HCT116 (cell line): ENCODE measurements around the gene PLEKHA5. TPM values are rescaled to one million over a fixed set of nuclear protein-coding genes. Genes with fewer than 3 reads are reported as not detected.

ENCODE experiments used
- ATAC-seq: fragments of 200-7000 bp; cut with Tn5 transposase; 2 replicates; pipeline ENCODE4 v1.9.1; 2020; ENCODE audit warnings: mild to moderate bottlenecking, moderate library complexity
- BruUV-seq: library from RNA; stranded (reverse); fragments of 400-500 nt; replicated peaks from 2 replicates; lab custom pipeline; 2021; lab: Mats Ljungman, UMichigan
- CTCF ChIA-PET: fragments of 300-600 bp; sonication (Branson Sonifier 250); formaldehyde crosslinking; loops from one replicate; lab custom pipeline; 2021; ENCODE audit warnings: antibody characterized with exemption; lab: Charles Lee
- POLR2A ChIA-PET: fragments of 300-600, 350-600 bp; sonication (Branson Sonifier 250); formaldehyde crosslinking; loops from one replicate; lab custom pipeline; 2021; ENCODE audit warnings: antibody characterized with exemption; lab: Charles Lee
- RAD21 ChIA-PET, 2 experiments: fragments of 300-600 bp; sonication (Branson Sonifier 250); formaldehyde crosslinking; loops; one replicate each; lab custom pipeline; 2023; ENCODE audit warnings: low total read pairs in 2 of 2; ENCODE audit not compliant: uncharacterized antibody in 2 of 2, unreplicated experiment in 2 of 2, low non-redundant PET in 1 of 2; lab: Charles Lee
- DNase-seq: peaks from one replicate; pipeline ENCODE4 v3.0.0-alpha.2; 2010; ENCODE audit warnings: low read depth, low spot score
- H2AFZ ChIP-seq: fragments of 200-600 bp; shearing (Covaris generic), sonication (generic); 2 replicates; pipeline ENCODE4 v1.6.1; 2017; ENCODE audit warnings: low read depth, mixed run types, mixed read lengths, antibody characterized with exemption, low read length; ENCODE audit not compliant: poor library complexity, severe bottlenecking
- H3K27ac ChIP-seq: 2 replicates; pipeline ENCODE4 v1.5.1; 2012; ENCODE audit warnings: low read depth, low read length
- H3K27me3 ChIP-seq: fragments of 200-600 bp; sonication (generic); 2 replicates; pipeline ENCODE4 v1.6.1; 2016; ENCODE audit warnings: mixed run types, low read length, mixed read lengths; ENCODE audit not compliant: insufficient read depth
- H3K36me3 ChIP-seq, 2 experiments: fragments of 200-500 bp in 1 of 2; fragments of 200-600 bp in 1 of 2; sonication (Bioruptor generic) in 1 of 2; sonication (generic) in 1 of 2; 2 replicates each; pipeline versions ENCODE4 v1.5.1 to v1.6.1; 2014 to 2016; ENCODE audit warnings: low read length in 2 of 2, inconsistent platforms in 1 of 2, mixed read lengths in 1 of 2, mixed run types in 1 of 2; ENCODE audit not compliant: insufficient read depth in 2 of 2, control insufficient read depth in 1 of 2
- H3K4me1 ChIP-seq, 2 experiments: fragments of 200-600 bp in 1 of 2; sonication (generic) in 1 of 2; 2 replicates each; pipeline versions ENCODE4 v1.5.1 to v1.6.1; 2012 to 2017; ENCODE audit warnings: low read length in 2 of 2, inconsistent platforms in 1 of 2, mild to moderate bottlenecking in 1 of 2, mixed read lengths in 1 of 2, mixed run types in 1 of 2, moderate library complexity in 1 of 2; ENCODE audit not compliant: insufficient read depth in 2 of 2, control insufficient read depth in 1 of 2
- H3K4me2 ChIP-seq: fragments of 200-600 bp; sonication (generic); 2 replicates; pipeline ENCODE4 v1.6.1; 2017; ENCODE audit warnings: mixed run types, low read length, mixed read lengths
- H3K4me3 ChIP-seq, 2 experiments: fragments of 200-600 bp in 1 of 2; sonication (generic) in 1 of 2; replicated peaks in 1 of 2; 2 replicates each; pipeline ENCODE4 v1.5.1; 2011 to 2016; ENCODE audit warnings: low read length in 2 of 2, control low read depth in 1 of 2, low read depth in 1 of 2, mild to moderate bottlenecking in 1 of 2, mixed read lengths in 1 of 2, mixed run types in 1 of 2
- H3K79me2 ChIP-seq: fragments of 200-600 bp; sonication (generic); 2 replicates; pipeline ENCODE4 v1.6.1; 2017; ENCODE audit warnings: mild to moderate bottlenecking, mixed run types, low read length, moderate library complexity, mixed read lengths; ENCODE audit not compliant: insufficient read depth
- H3K9ac ChIP-seq: fragments of 200-600 bp; sonication (generic); 2 replicates; pipeline ENCODE4 v1.6.1; 2016; ENCODE audit warnings: low read length, mixed read lengths
- H3K9me2 ChIP-seq: fragments of 200-600 bp; sonication (generic), shearing (Covaris generic); 2 replicates; pipeline ENCODE4 v1.6.1; 2017; ENCODE audit warnings: mixed run types, mild to moderate bottlenecking, moderate library complexity; ENCODE audit not compliant: insufficient read depth
- H3K9me3 ChIP-seq, 2 experiments: fragments of 200-500 bp in 1 of 2; fragments of 200-600 bp in 1 of 2; sonication (Bioruptor generic) in 1 of 2; sonication (generic) in 1 of 2; 2 replicates each; pipeline ENCODE4 v1.6.1; 2014 to 2017; ENCODE audit warnings: low read length in 2 of 2, mixed read lengths in 2 of 2, inconsistent platforms in 1 of 2, low read depth in 1 of 2, mild to moderate bottlenecking in 1 of 2, mixed run types in 1 of 2, moderate library complexity in 1 of 2; ENCODE audit not compliant: control insufficient read depth in 1 of 2, insufficient read depth in 1 of 2
- H4K20me1 ChIP-seq: fragments of 200-600 bp; sonication (generic), shearing (Covaris generic); 2 replicates; pipeline ENCODE4 v1.6.1; 2017; ENCODE audit warnings: mixed run types, mild to moderate bottlenecking, moderate library complexity; ENCODE audit not compliant: insufficient read depth
- ATF3 ChIP-seq: IDR thresholded peaks from 2 replicates; pipeline ENCODE4 v1.6.1; 2012
- CBX3 ChIP-seq: IDR thresholded peaks from 2 replicates; pipeline ENCODE4 v1.6.1; 2012; ENCODE audit warnings: low read depth
- CEBPB ChIP-seq: IDR thresholded peaks from 2 replicates; pipeline ENCODE4 v1.6.1; 2012; ENCODE audit warnings: low read depth
- CTCF ChIP-seq, 3 experiments: fragments of 200-600 bp in 1 of 3; sonication (generic) in 1 of 3; IDR thresholded peaks in 2 of 3; conservative IDR thresholded peaks in 1 of 3; 2 replicates each; pipeline ENCODE4 v1.5.1; 2012 to 2017; ENCODE audit warnings: low read depth in 2 of 3, low read length in 2 of 3, antibody characterized with exemption in 1 of 3, borderline replicate concordance in 1 of 3, control low read depth in 1 of 3, mild to moderate bottlenecking in 1 of 3, mixed read lengths in 1 of 3, mixed run types in 1 of 3, moderate library complexity in 1 of 3; ENCODE audit not compliant: insufficient read depth in 1 of 3
- EGR1 ChIP-seq: IDR thresholded peaks from 2 replicates; pipeline ENCODE4 v1.6.1; 2012; ENCODE audit warnings: low read depth
- EZH2 ChIP-seq: fragments of 200-600 bp; sonication (generic); IDR thresholded peaks from 2 replicates; pipeline ENCODE4 v1.6.1; 2017; ENCODE audit warnings: antibody characterized with exemption, mixed run types
- EZH2phosphoT487 ChIP-seq: fragments of 200-600 bp; IDR thresholded peaks from 2 replicates; pipeline ENCODE4 v1.6.1; 2018; ENCODE audit warnings: antibody characterized with exemption, borderline replicate concordance
- FOSL1 ChIP-seq: IDR thresholded peaks from 2 replicates; pipeline ENCODE4 v1.6.1; 2012; ENCODE audit warnings: low read depth
- JUND ChIP-seq: IDR thresholded peaks from 2 replicates; pipeline ENCODE4 v1.6.1; 2012
- MAX ChIP-seq: IDR thresholded peaks from 2 replicates; pipeline ENCODE4 v1.6.1; 2012
- POLR2A ChIP-seq: IDR thresholded peaks from 2 replicates; pipeline ENCODE4 v1.7.0; 2011; ENCODE audit warnings: borderline replicate concordance; ENCODE audit not compliant: insufficient read depth, insufficient read length; ENCODE audit errors: extremely low read depth
- POLR2AphosphoS5 ChIP-seq: IDR thresholded peaks from 2 replicates; pipeline ENCODE4 v1.6.1; 2011; ENCODE audit warnings: mild to moderate bottlenecking, low read depth, low read length, moderate library complexity
- RAD21 ChIP-seq: IDR thresholded peaks from 2 replicates; pipeline ENCODE4 v1.6.1; 2012; ENCODE audit warnings: low read depth, mild to moderate bottlenecking
- REST ChIP-seq: IDR thresholded peaks from 2 replicates; pipeline ENCODE4 v1.6.1; 2012; ENCODE audit warnings: low read depth
- SIN3A ChIP-seq: IDR thresholded peaks from 2 replicates; pipeline ENCODE4 v1.6.1; 2012; ENCODE audit warnings: low read depth
- SRF ChIP-seq: IDR thresholded peaks from 2 replicates; pipeline ENCODE4 v1.6.1; 2012; ENCODE audit warnings: low read depth
- TCF7L2 ChIP-seq: IDR thresholded peaks from 2 replicates; pipeline ENCODE4 v1.7.0; 2011; ENCODE audit warnings: borderline replicate concordance, inconsistent platforms; ENCODE audit not compliant: insufficient read depth, insufficient read length; ENCODE audit errors: extremely low read depth
- YY1 ChIP-seq: IDR thresholded peaks from 2 replicates; pipeline ENCODE4 v1.6.1; 2011; ENCODE audit warnings: low read length, low read depth, moderate library complexity, mild to moderate bottlenecking; ENCODE audit not compliant: insufficient replicate concordance; ENCODE audit errors: extremely low read depth
- ZFX ChIP-seq: fragments of 450-650 bp; IDR thresholded peaks from 2 replicates; pipeline ENCODE4 v1.6.1; 2017
- ZNF274 ChIP-seq: fragments of 200-500 bp; sonication (Bioruptor generic); IDR thresholded peaks from 2 replicates; pipeline ENCODE4 v1.6.1; 2014; ENCODE audit warnings: mild to moderate bottlenecking, low read depth, low read length, inconsistent platforms
- intact Hi-C: fragments of 100-400 bp; cut with micrococcal nuclease; formaldehyde crosslinking; loops from 2 replicates; pipeline ENCODE4 v1.10.0; 2022
- total RNA-seq: library from RNA; stranded (reverse); gene quantifications from one replicate; pipeline ENCODE4 v1.2.1, GENCODE V29; 2021; ENCODE audit not compliant: unreplicated experiment

The PLEKHA5 gene
- total RNA-seq, 1 experiment from 2014 or later: 18.9 TPM

- no peak for DNase-seq
- POLR2A ChIA-PET: no interaction called here
Measured at GRCh38 chr12:19238540-19238939, 109.0 kb downstream of the PLEKHA5 start.

More at GRCh38 chr12:19238540-19238939, 109.0 kb downstream of the PLEKHA5 start:
- Histone ChIP-seq H3K4me3 (no peak overlapping the region), H3K79me2 (peaks cover 8% of the 10 kb centered on the region; the same call in 1 of the 2 replicates), H3K27ac (no peak overlapping the region), H2AFZ (no peak overlapping the region), H3K9me3 (no peaks in the 10 kb centered on the region), H3K9me2 (no peaks in the 10 kb centered on the region), H3K4me2 (no peak overlapping the region), H4K20me1 (peaks cover 4% of the 10 kb centered on the region; the same call in 1 of the 2 replicates), H3K4me1 (no peaks in the 10 kb centered on the region), H3K27me3 (no peaks in the 10 kb centered on the region), H3K36me3 (no peaks in the 10 kb centered on the region), H3K9ac (no peak overlapping the region)
- RAD21 ChIA-PET: interaction anchor here in 1 of 2 experiments (0.7 kb wide), 1 partner anchor 494 kb away, joined by 5 read pairs; no protein-coding TSS in a partner anchor
- no peak for ATAC-seq
- TF ChIP-seq JUND (no peak), SRF (no peak), REST (no peak), EZH2 (no peak), EZH2phosphoT487 (no peak), EGR1 (no peak), RAD21 (no peak), POLR2AphosphoS5 (no peak), CBX3 (no peak), POLR2A (no peak), ZFX (no peak), CTCF (IDR thresholded peaks at IDR 0.05 in 2 of 3, conservative IDR thresholded peaks at IDR 0.05 in 1 of 3; ENCODE audit: borderline replicate concordance in 1 of 3, insufficient read depth in 1 of 3, low read depth in 2 of 3, low read length in 2 of 3) (no peak), MAX (no peak), CEBPB (no peak), YY1 (no peak), FOSL1 (no peak), ATF3 (no peak), SIN3A (no peak), ZNF274 (no peak), TCF7L2 (no peak)
- intact Hi-C loops: no loop called here
- CTCF ChIA-PET: no interaction called here
- no TSS peak for BruUV-seq
